Fibroblast of upper back skin (primary cell): ENCODE measurements around the gene HMGN2.
"Not testable (repeated sequence)": the region's sequence is repeated elsewhere in the genome, so short reads cannot be mapped to it uniquely, and the experiment has no call there.

Experiments used
- DNase-seq: peaks from one replicate; pipeline ENCODE4 v3.0.0-alpha.2; 2013

Gene HMGN2

DNA sequence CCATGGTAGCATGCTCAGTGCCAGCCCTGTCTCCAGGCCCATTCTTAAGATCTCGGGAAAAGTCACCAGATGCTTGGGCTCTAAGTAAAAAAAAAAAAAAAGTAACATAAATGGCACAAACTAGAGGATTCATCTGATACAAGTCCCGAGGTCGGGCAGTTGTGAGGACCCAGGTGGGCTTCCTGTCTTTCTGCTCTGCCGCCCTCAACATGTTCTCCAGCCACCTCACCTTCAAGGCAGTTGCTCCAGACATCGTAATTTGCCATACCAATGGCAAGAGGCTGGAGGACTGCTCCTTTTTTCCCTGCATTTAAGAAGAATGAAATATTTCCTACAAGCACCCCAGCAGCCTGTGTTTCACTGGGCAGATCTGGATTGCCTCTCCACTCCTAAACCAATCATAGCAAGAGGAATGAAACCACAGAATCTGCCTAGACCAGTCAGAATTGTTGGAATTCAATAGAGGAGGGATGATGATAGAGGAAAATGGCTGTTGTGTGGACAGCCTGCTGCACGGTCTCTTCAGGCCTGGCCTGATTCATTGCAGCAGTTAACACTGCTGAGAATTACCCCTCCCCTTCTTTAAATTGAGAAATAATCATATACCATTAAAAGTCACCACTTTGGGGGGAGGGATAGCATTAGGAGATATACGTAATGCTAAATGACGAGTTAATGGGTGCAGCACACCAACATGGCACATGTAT lies 5.4 kb downstream of the HMGN2 start:
- DNase-seq: peak; percentile 18

DNA sequence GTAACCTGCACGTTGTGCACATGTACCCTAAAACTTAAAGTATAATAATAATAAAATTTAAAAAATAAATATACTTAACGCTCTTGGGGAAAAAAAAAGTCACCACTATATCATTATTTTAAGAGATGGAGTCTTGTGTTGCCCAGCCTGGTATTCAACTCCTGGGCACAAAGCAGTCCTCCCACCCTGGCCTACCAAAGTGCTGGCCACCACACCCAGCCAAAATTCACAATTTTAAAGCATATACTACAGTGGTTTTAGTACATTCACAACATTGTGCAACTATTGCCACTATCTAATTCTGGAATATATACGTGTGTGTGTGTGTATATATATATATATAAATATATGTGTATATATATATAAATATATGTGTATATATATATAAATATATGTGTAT lies 5.9 kb downstream of the HMGN2 start:
- DNase-seq: no peak

DNA sequence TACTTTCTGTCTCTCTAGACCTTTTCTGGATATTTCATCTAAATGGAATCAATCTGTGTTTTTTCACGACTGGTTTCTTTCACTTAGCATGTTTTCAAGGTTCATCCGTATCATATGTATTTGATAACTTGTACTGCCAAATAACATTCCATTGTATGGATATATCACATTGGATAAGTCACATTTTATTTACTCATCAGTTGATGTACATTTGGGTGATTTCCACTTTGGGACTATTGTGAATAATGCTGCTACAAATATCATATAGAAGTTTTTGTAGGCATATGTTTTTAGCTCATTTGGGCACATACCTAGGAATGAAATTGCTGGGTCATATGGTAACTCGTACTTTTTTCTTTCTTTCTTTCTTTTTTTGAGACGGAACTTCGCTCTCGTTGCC lies 6.7 kb downstream of the HMGN2 start:
- no peak for DNase-seq

DNA sequence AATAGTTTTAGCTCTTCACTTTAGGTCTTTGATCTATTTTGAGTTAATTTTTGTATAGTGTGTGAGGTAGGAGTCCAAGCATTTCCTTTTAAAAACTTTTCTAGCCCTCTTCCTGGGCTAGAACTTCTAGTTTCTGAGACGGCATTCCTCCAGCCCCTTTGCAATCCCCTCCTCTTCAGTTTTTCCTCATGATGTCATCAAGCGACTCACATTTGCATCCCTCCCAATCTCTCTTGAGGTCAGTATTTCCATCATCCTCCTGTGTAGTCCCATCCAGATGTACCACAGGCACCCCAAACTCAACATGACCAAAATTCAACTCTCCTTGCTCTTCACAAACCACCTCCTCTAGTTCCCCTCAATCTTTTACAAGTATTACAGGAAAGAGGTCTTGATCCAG lies 10.7 kb downstream of the HMGN2 start:
- peak; percentile 61 for DNase-seq

DNA sequence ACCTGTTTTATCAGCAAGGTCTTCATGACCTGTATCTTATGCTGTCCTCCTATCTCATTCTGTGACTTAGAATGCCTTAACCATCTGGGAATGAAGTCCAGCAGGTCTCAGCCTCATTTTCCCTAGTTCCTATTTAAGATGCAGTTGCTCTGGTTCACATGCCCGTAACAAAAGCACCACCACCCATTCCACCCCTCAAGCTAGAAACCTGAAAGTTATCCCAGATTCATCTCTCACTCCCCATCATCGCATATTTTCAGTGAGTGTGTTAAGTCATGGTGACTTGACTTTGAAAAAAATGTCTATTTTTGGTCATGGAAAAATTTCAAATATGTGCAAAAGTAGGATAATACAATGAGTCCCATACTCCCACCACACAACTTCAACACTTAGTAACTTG lies 11.7 kb downstream of the HMGN2 start:
- DNase-seq: peak; percentile 70

DNA sequence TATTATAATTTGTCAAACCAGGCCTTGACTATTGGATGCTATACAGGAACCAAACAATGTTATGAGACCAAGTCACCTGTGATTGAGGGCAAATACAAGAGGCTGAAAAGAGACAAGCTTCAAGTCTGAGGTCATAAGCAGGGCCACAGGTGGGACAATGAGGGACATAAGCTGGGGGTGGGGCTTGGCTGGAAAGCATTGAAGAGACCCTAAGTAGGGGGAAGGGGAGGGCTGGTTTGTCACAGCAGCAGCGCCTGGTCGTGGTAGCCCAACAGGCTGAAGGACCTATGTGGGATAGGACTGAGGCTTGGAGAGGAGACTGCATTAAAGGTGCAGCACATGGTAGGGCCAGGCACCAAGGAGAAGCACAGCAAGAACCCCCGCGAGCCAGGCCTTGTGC lies 17.9 kb downstream of the HMGN2 start:
- no peak for DNase-seq

DNA sequence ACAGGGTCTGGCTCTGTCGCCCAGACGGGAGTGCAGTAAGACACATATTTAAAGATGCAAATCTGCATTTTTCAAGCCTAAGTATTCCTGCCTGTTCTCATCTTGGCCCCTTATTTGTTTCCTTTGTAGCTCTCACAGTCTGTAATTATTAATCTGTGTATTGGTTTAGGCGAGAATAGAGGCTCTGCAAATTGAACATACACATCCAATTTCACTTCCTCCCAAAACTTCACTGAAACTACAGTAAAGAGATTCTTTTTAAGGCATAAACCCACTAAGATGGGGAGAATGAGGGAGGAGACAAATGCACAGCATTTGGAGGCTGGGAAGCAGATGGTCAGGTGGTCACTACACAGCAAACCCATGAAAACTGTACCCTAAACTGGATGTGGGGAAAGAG lies 21.0 kb downstream of the HMGN2 start:
- no peak for DNase-seq

DNA sequence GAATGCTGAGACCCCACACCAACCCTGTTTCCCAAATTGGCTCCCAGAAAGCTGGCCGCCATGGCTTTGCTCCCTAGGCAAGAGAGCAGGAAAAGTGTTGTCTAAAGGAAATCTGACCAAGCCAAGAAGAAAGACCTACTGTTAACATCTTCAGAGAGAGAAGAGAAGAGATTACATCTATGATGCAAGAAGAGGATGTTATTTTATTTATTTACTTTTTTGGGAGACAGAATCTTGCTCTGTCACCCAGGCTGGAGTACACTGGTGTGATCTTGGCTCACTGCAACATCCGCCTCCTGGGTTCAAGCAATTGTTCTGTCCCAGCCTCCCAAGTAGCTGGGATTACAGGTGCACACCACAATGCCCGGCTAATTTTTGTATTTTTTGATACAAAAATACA lies 21.7 kb downstream of the HMGN2 start:
- no peak for DNase-seq

DNA sequence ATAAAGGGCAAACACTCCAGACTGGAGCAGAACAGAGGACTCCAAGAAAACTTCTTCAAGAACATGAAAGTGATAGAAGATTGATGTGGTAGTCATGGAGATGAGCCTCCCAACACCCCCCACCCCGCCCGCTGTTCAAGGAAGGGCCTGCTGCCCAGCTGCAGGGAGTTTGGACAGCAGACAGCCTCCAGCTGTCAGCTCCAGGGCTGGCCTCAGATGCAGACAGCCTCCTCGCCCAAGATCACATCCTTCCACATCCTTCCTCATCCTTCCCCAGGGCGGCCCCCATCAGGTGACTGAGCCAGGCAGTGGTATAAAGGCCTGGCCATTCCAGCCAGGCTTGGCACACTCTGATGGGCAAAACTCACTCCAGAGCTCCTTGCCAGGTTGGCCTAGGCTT lies 24.6 kb downstream of the HMGN2 start:
- no peak for DNase-seq

DNA sequence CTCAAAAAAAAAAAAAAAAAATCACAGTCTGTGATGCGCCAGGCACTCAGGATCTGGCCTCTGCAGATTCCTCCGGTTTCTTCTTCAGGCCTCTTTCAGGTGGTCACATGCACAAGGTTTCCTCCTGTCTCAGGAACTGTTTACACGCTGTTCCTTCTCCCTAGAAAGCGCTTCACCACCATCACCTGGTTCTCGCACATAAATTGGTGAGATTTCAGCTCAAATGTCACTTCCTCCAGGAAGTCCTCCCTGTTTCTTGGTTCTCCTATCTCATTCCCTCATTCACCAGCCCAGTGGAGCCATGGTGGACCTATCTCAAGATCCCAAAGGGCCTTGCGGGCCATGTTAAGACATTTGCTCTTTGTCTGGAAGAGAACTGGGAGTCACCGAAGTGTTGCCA lies 26.7 kb downstream of the HMGN2 start:
- no peak for DNase-seq

DNA sequence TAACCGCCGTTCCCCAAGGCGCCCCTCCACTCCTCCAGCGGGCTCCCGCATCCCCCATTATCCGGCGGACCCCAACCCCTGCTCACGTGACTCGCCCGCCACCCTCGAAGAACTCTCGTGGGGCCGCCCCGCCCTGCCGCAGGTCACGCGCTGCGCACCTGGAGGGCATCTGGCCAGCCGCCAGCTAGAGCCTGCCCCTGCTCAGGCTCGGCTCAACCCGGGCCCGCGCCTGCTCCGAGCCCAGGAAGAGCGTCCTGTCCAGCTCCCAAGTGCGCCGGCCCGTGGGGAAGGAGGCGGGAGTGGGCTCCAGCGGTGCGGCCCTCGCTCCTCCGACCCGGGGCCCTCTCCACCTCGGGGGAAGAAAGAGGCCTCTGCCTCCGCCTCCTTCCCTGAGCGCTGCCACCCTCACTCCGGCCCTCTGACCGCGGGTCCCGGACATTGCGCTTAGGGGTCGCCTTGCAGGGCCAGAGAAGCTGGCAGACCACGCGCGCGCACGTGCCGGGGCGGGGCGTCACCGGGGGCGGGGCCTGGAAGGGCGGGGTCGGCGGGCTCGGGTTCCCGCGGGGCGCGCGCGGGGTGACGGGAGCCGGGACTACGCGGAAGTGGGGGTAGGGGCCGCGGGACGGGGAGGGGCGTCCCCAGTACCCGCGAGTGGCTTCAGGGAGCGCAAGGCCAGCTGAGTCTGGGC lies 28.4 kb downstream of the HMGN2 start:
- peak; percentile 77 for DNase-seq

DNA sequence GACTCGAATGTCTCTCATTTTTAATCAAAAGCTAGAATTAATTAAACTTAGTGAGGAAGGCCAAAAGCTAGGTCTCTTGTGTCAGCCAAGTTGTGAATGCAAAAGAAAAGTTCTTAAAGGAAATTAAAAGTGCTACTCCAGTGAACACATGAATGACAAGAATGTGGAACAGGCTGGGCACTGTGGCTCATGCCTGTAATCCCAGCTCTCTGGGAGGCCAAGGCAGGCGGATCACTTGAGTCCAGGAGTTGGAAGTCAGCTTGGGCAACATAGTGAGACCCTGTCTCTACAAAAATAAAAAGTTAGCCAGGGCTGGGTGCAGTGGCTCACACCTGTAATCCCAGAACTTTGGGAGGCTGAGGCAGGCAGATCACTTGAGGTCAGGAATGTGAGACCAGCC lies 38.5 kb downstream of the HMGN2 start:
- DNase-seq: not testable (repeated sequence)

DNA sequence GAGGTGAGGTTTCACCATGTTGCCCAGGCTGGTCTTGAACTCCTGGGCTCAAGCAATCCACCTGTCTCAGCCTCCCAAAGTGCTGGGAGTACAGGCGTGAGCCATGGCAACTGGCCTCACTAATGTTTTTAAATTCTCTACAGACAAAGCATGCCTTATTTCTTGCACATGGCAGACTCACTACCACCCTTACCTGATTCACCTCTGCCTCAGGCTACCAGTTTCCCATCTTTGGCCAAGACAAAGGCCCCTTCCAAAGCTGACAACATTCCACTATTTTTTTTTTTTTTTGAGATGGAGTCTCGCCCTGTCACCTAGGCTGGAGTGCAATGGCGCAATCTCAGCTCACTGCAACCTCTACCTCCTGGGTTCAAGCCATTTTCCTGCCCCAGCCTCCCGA lies 43.6 kb downstream of the HMGN2 start:
- not testable (repeated sequence) for DNase-seq

DNA sequence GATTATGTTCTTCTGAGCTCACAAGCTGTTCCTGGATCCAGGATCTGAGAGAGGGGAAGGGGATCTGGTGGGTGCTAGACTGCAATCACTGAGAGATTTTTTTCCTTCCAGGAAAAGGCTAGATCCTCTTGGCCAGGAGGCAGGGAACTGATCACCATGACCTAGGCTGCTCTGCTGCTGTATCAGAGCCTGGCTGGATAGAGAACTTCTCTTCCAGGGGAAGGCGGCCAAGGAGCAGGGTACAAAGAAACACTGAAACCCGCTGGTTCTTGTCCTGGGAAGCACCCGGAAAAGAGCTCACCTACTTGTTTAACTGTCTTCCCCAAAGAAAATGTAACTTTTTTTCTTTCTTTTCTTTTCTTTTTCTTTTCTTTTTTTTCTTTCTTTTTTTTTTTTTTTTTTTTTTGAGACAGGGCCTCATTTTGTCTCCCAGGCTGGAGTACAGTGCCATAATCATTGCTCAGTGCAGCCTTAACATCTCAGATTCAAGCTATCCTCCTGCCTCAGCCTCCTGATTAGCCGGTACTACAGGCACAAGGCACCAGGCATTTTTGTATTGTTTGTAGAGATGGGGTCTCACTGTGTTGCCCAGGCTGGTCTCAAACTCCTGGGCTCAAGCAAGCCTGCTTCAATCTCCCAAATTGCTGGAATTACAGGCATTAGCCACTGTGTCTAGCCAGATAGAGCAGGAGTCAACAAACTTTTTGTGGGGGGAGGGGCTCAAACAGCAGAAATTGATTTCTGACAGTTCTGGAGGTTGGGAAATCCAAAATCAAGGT lies 44.9 kb downstream of the HMGN2 start:
- DNase-seq: no peak

DNA sequence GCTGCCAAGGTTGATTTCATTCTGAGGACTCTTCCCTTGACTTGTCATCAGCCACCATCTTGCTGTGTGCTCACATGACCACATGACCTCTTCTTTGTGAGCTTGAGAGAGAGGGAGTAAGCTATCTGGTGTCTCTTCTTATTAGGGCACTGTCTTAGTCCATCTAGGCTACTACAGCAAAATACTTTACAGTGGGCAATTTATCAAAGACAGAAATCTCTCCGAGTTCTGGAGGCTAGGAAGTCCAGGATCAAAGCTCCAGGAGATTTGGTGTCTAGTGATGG lies 45.5 kb downstream of the HMGN2 start:
- no peak for DNase-seq

DNA sequence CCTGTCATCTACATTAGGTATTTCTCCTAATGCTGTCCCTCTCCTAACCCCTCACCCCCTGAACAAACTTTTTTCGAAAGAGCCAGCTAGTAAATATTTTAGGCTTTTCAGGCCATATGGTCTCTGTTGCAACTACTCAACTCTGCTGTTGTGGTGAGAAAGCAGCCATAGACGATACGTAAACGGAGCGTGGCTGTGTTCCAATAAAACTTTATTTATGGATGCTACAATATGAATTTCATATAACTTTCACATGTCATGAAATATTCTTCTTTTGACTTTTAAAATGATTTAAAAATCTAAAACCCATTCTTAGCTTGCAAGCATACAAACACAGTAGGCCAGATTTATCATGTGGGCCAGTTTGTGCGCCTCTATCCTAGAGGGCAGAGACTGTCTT lies 46.1 kb downstream of the HMGN2 start:
- DNase-seq: no peak

DNA sequence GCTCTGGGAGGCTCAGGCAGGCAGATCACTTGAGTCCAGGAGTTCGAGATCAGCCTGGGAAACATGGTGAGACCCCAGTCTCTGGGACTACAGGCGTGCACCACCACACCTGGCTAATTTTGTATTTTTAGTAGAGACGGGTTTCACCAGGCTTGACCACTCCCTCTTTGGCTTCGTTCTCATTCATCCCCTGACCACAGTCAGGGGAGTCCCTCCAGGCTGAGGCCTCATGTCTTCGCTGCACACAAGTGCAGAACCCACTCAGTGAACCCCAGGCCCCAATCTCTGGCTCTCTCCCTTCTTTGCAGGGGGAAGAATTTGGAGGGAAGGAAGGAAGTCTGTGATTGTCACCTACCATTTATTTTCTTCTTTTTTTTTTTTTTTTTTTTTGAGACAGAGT lies 48.1 kb downstream of the HMGN2 start:
- no peak for DNase-seq

DNA sequence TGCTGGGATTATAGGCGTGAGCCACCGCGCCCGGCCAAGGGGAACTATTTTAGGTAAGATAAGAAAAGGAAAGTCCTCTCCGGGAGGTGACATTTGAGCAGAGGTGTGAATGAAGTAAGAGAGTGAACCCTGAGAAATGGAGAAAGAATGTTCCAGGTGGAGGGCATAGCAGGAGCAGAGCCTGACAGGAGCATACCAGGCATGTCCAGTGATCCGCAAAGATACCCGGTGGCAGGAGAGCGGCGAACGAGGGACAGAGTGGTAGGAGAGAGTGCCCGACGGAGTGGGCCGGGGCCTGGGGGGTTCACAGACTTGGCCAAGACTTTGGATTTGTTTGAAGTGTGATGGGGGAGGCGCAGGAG lies 49.4 kb downstream of the HMGN2 start:
- DNase-seq: no peak

DNA sequence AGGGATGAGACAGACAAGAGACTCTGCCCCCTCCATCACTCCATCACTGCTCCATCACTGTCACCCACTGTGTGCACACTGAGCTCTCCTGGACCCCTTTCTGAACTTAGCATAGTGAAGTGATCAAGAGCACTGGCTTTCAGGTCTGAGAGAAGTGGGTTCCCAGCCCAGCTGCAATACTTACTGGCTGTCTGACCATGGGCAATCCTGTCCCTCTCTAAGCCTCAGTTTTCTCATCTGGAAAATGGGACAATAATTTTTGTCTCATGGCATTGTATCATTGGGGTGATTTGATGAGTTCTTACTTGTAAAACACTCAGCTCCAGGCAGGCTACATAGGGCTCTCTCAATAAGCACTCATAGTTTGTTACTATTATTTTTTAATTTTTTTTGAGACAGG lies 49.8 kb downstream of the HMGN2 start:
- DNase-seq: no peak

DNA sequence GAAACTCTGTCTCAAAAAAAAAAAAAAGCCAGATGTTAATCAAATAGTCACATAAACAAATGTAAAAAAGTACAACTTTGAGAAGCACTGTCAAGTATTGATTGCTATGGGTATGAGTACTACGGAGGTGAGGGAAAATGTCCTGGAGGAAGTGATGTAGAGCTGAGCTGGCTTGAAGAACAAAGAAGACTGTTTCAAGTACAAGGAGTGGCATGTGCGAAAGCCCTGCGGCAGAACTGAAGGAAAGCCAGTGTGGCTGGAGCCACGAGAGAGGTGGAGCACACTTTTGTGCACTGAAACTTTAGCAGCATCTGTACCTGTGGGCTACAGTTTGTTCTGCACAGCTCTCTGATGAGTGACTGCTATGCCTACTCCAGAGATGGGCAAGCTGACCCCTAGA lies 51.9 kb downstream of the HMGN2 start:
- DNase-seq: no peak
